Stomach (tissue), 9 donors: ENCODE measurements around the gene CIROP. TPM values are rescaled to one million over a fixed set of nuclear protein-coding genes. Genes with fewer than 3 reads are reported as not detected.

ENCODE experiments used
- DNase-seq, 2 donors: peaks; one replicate each; pipeline versions ENCODE4 v3.0.0 to v3.0.0-alpha.2; 2013 to 2019
- H3K27ac ChIP-seq, 5 donors: fragments of 200-600 bp in 4 of 5; sonication (generic) in 4 of 5; one replicate each; pipeline ENCODE4 v1.5.1; 2013 to 2019; ENCODE audit warnings: mild to moderate bottlenecking in 1 of 5, moderate library complexity in 1 of 5
- H3K27me3 ChIP-seq, 3 donors: fragments of 200-600 bp; sonication (generic); one replicate each; pipeline ENCODE4 v1.5.1; 2017 to 2019; ENCODE audit warnings: mixed run types in 1 of 3
- H3K36me3 ChIP-seq, 4 donors: fragments of 200-600 bp; sonication (generic); 1 replicate in 3 of 4; 2 replicates in 1 of 4; pipeline ENCODE4 v1.5.1; 2016 to 2019
- H3K4me1 ChIP-seq, 4 donors: fragments of 200-600 bp; sonication (generic); one replicate each; pipeline ENCODE4 v1.5.1; 2016 to 2019
- H3K4me3 ChIP-seq, 4 donors: fragments of 200-600 bp; sonication (generic) in 3 of 4; one replicate each; pipeline ENCODE4 v1.5.1; 2016 to 2019; ENCODE audit warnings: mild to moderate bottlenecking in 1 of 4
- H3K9me3 ChIP-seq, 4 donors: fragments of 200-600 bp; sonication (generic); one replicate each; pipeline ENCODE4 v1.5.1; 2016 to 2019
- CTCF ChIP-seq, 7 experiments: fragments of 450-650 bp in 4 of 7; fragments of 200-600 bp in 3 of 7; sonication (generic) in 3 of 7; IDR thresholded peaks; one replicate each; pipeline ENCODE4 v1.5.1; 2016 to 2019; ENCODE audit warnings: antibody characterized with exemption in 7 of 7, control low read depth in 2 of 7, mild to moderate bottlenecking in 1 of 7
- EP300 ChIP-seq: sonication (generic); formaldehyde crosslinking; IDR thresholded peaks from one replicate; pipeline ENCODE4 v1.6.1; 2017; ENCODE audit warnings: antibody characterized with exemption
- POLR2A ChIP-seq, 4 donors: fragments of 450-650 bp; IDR thresholded peaks; one replicate each; pipeline ENCODE4 v1.6.1; 2016; ENCODE audit warnings: antibody characterized with exemption in 4 of 4, control low read depth in 2 of 4, mild to moderate bottlenecking in 1 of 4, moderate library complexity in 1 of 4
- POLR2AphosphoS5 ChIP-seq, 3 donors: sonication (generic); formaldehyde crosslinking; IDR thresholded peaks; one replicate each; pipeline ENCODE4 v1.6.1; 2016; ENCODE audit warnings: antibody characterized with exemption in 3 of 3
- WGBS, 5 donors: extraction: QIAGEN DNeasy Blood & Tissue Kit in 3 of 5; methylation state at CpG; one replicate each; pipeline versions ENCODE4 v1.1.5 to v1.1.7; 2013 to 2018; 5-methylcytosine and 5-hydroxymethylcytosine counted together
- intact Hi-C: fragments of 100-400 bp; cut with DNase I; formaldehyde crosslinking; loops from one replicate; pipeline ENCODE4 v1.15.1; 2023; ENCODE audit warnings: low total_unique reads
- polyA plus RNA-seq, 3 donors: library from polyadenylated mRNA; stranded (reverse); fragments of 200-250 nt; gene quantifications; one replicate each; pipeline ENCODE4 v1.2.3, GENCODE V29; 2013
- total RNA-seq, 5 donors: library from RNA; depleted of rRNA; stranded (reverse); fragments of >200 nt; gene quantifications; one replicate each; pipeline versions ENCODE4 v1.1.0 to v1.2.3, GENCODE V29; 2014 to 2016
- donor health status: healthy with polysubstance abuse.
- donor health status: Bipolar disorder and iron deficiency.
- donor health status: healthy.

Gene CIROP
- total and polyA plus RNA-seq, 8 donors = not detected

- peaks cover 0 to 6% (median 3%) of the 10 kb centered on the region in 4 donors for H3K36me3 ChIP-seq
- H3K27ac ChIP-seq = peak overlapping the region; percentile 23 to 73 (median 56)
- DNase-seq = peak; percentile 48 to 79
- intact Hi-C loops = loop anchor here (5.0 kb wide), 1 partner anchor 66 kb away; no protein-coding TSS in a partner anchor
- TF ChIP-seq POLR2A (IDR thresholded peaks at IDR 0.05) (no peak), CTCF (IDR thresholded peaks at IDR 0.05) (peak in 1 of 7 experiments; percentile 3), POLR2AphosphoS5 (IDR thresholded peaks at IDR 0.05) (peak in 1 of 3 donors; percentile 36), EP300 (no peak)
- peaks cover 9 to 53% (median 21%) of the 10 kb centered on the region in 4 donors for H3K4me1 ChIP-seq
- WGBS, 5 donors = 19 to 36% (median 24%) methylated on average over 6 of the region's 6 CpGs
- no peak overlapping the region for H3K4me3 ChIP-seq
- peaks cover 0 to 19% (median 0%) of the 10 kb centered on the region in 3 donors for H3K27me3 ChIP-seq
- no peaks in the 10 kb centered on the region for H3K9me3 ChIP-seq
These were observed 16.6 kb upstream of the CIROP start for GRCh38 chr14:23121361-23121771.

- DNase-seq = peak; percentile 93 to 96
- Histone ChIP-seq H3K4me1 (peaks cover 9 to 46% (median 21%) of the 10 kb centered on the region in 4 donors), H3K36me3 (no peaks in the 10 kb centered on the region), H3K27ac (peak overlapping the region in 4 of 5 donors; percentile 48 to 73 (median 58)), H3K9me3 (no peaks in the 10 kb centered on the region), H3K27me3 (peaks cover 0 to 23% (median 0%) of the 10 kb centered on the region in 3 donors), H3K4me3 (no peak overlapping the region)
- intact Hi-C loops = loop anchor here (5.0 kb wide), 1 partner anchor 67 kb away; no protein-coding TSS in a partner anchor
- 16 to 19% (median 19%) methylated on average over 9 of the region's 9 CpGs for WGBS, 5 donors
- TF ChIP-seq POLR2AphosphoS5 (IDR thresholded peaks at IDR 0.05) = peak in 2 of 3 donors; percentile 53 to 81
- TF ChIP-seq CTCF (IDR thresholded peaks at IDR 0.05) = peak in 6 of 7 experiments; percentile 96 to 100 (median 99)
- TF ChIP-seq POLR2A (IDR thresholded peaks at IDR 0.05) = no peak
These were observed 15.9 kb upstream of the CIROP start for GRCh38 chr14:23120541-23121251.

GRCh38 chr14:23119363-23120327, 14.9 kb upstream of the CIROP start:
- H3K27ac ChIP-seq = peak overlapping the region in 2 of 5 donors; percentile 56 to 59
- intact Hi-C loops = loop anchor here (5.0 kb wide), 1 partner anchor 68 kb away; no protein-coding TSS in a partner anchor

More at GRCh38 chr14:23119363-23120327, 14.9 kb upstream of the CIROP start:
- Histone ChIP-seq H3K36me3 (no peaks in the 10 kb centered on the region), H3K4me3 (no peak overlapping the region), H3K9me3 (no peaks in the 10 kb centered on the region), H3K4me1 (peaks cover 9 to 50% (median 21%) of the 10 kb centered on the region in 4 donors), H3K27me3 (peaks cover 0 to 32% (median 0%) of the 10 kb centered on the region in 3 donors)
- 73 to 76% (median 75%) methylated on average over 16 of the region's 16 CpGs for WGBS, 5 donors
- DNase-seq = peak in 1 of 2 donors; percentile 48
- no peak for TF ChIP-seq CTCF (IDR thresholded peaks at IDR 0.05)
- no peak for TF ChIP-seq POLR2AphosphoS5 (IDR thresholded peaks at IDR 0.05)
- TF ChIP-seq POLR2A (IDR thresholded peaks at IDR 0.05) = no peak
